Upper lobe of right lung (tissue), 1 donor: ENCODE data around the gene C11orf58. TPM values are rescaled to one million over a fixed set of nuclear protein-coding genes. Genes with fewer than 3 reads are reported as not detected.

ENCODE experiments used
- ATAC-seq: fragments of 200-7000 bp; cut with Tn5 transposase; one replicate; pipeline ENCODE4 v1.9.1; 2020; ENCODE audit warnings: mild to moderate bottlenecking, moderate library complexity
- DNase-seq: peaks from one replicate; pipeline ENCODE4 v3.0.0-alpha.2; 2020
- H3K27ac ChIP-seq: fragments of 200-600 bp; one replicate; pipeline ENCODE4 v1.8.0; 2022
- H3K27me3 ChIP-seq: fragments of 200-600 bp; one replicate; pipeline ENCODE4 v1.8.0; 2022; ENCODE audit warnings: mild to moderate bottlenecking
- H3K36me3 ChIP-seq: fragments of 200-600 bp; one replicate; pipeline ENCODE4 v1.8.0; 2022
- H3K4me1 ChIP-seq: fragments of 200-600 bp; one replicate; pipeline ENCODE4 v1.8.0; 2022
- H3K4me3 ChIP-seq: fragments of 200-600 bp; one replicate; pipeline ENCODE4 v1.8.0; 2022; ENCODE audit warnings: mild to moderate bottlenecking
- H3K9me3 ChIP-seq: fragments of 200-600 bp; one replicate; pipeline ENCODE4 v1.8.0; 2022
- CTCF ChIP-seq: fragments of 200-600 bp; IDR thresholded peaks from one replicate; pipeline ENCODE4 v1.8.0; 2022; ENCODE audit warnings: antibody characterized with exemption
- intact Hi-C: fragments of 100-400 bp; cut with DNase I; formaldehyde crosslinking; loops from one replicate; pipeline ENCODE4 v1.11.0; 2022
- total RNA-seq: library from RNA; stranded (reverse); fragmentation: NEBNext Ultra II Directional; extraction: Animal tissue kit (Norgen Biotek cat#: 25700); gene quantifications from one replicate; pipeline ENCODE4 v1.2.1, GENCODE V29; 2021
- donor health status: DM: no; HTN: yes; CAD: no; lungs with severe emphysema.

C11orf58 gene
- total RNA-seq, 1 donor from 2014 or later: 104 TPM

- Histone ChIP-seq H3K4me1 (peaks cover 4% of the 10 kb centered on the region), H3K9me3 (no peaks in the 10 kb centered on the region), H3K27me3 (no peaks in the 10 kb centered on the region), H3K36me3 (no peaks in the 10 kb centered on the region), H3K4me3 (no peak overlapping the region), H3K27ac (no peak overlapping the region)
- DNase-seq (no peak), ATAC-seq (no peak)
- intact Hi-C loops: no loop called here
- no peak for TF ChIP-seq CTCF
Observed at GRCh38 chr11:16799221-16799620, 60.8 kb downstream of the C11orf58 start.

GRCh38 chr11:16799890-16800289 lies 61.4 kb downstream of the C11orf58 start:
- TF ChIP-seq CTCF: no peak
- DNase-seq (no peak), ATAC-seq (no peak)
- Histone ChIP-seq H3K4me1 (peaks cover 5% of the 10 kb centered on the region), H3K36me3 (no peaks in the 10 kb centered on the region), H3K27ac (no peak overlapping the region), H3K9me3 (no peaks in the 10 kb centered on the region), H3K4me3 (no peak overlapping the region), H3K27me3 (no peaks in the 10 kb centered on the region)
- intact Hi-C loops: no loop called here

DNA sequence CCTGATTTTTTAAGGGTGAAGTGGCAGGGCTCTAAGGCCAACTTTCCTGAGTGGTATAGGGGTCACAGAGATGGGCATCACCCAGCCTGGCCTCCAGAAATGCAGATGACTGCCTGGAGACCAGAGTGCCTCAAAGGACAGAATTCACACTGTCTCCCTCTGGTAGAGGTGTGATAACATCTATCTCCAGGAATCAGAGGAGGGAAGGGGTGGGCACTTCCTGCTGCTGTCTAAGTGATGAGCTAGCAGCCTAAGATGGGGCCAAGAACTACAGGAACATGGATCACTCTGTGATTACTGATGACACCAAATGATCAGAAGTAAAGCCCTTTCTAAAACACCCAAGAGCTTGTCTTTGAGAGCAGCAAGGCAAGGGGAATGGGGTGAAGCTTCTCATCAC lies 61.9 kb downstream of the C11orf58 start:
- ATAC-seq (no peak), DNase-seq (no peak)
- no peak for TF ChIP-seq CTCF
- peaks cover 5% of the 10 kb centered on the region for H3K4me1 ChIP-seq
- no peaks in the 10 kb centered on the region for H3K9me3 ChIP-seq
- H3K27ac ChIP-seq: no peak overlapping the region
- no peaks in the 10 kb centered on the region for H3K36me3 ChIP-seq
- intact Hi-C loops: no loop called here
- H3K4me3 ChIP-seq: no peak overlapping the region
- no peaks in the 10 kb centered on the region for H3K27me3 ChIP-seq

DNA sequence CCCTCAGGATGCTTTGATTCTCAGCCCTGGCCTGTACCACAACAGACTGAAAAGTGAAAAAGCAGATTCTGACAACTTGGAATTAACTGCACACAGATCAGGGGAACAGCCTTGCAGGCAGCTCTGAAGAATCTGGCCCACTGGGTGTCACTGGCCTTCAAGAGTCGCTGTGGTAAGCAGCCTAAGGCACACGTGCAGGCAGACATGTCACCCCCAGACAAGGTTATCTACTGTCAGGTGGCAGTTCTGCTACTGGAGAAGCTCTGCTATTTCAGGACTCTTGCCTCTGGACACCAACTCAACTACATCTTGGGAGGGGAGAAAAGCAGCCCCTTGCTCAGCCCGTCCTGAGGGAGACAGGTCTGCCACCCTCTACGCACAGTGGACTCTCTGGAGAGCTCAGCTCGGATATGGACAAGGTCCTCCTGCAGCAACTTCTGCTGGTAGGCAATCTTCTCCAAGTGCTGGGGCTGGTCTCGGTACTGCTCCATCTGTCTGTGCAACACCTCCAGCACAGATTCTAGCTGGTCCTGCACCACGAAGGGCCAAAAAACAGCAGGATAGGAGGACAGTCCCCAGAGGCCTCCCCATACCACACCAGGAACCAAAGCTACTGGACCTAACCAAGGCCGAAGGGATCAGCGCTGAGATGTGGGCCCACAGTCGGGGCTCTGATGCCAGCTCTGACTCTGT lies 63.0 kb downstream of the C11orf58 start:
- TF ChIP-seq CTCF: no peak
- Histone ChIP-seq H3K4me1 (peaks cover 14% of the 10 kb centered on the region), H3K36me3 (no peaks in the 10 kb centered on the region), H3K4me3 (no peak overlapping the region), H3K9me3 (no peaks in the 10 kb centered on the region), H3K27ac (no peak overlapping the region), H3K27me3 (no peaks in the 10 kb centered on the region)
- ATAC-seq (no peak), DNase-seq (no peak)
- intact Hi-C loops: no loop called here

- Histone ChIP-seq H3K4me3 (no peak overlapping the region), H3K36me3 (no peaks in the 10 kb centered on the region), H3K4me1 (peaks cover 22% of the 10 kb centered on the region), H3K9me3 (no peaks in the 10 kb centered on the region), H3K27ac (no peak overlapping the region), H3K27me3 (no peaks in the 10 kb centered on the region)
- intact Hi-C loops: no loop called here
- TF ChIP-seq CTCF: no peak
- DNase-seq: no peak
- peak; percentile 33 for ATAC-seq
Observed at GRCh38 chr11:16804104-16804947, 65.9 kb downstream of the C11orf58 start.
